SK-N-SH treated with all-trans-retinoic acid at 6 μM for 48 hours (cell line): ENCODE data around the gene ANKRD11.

ENCODE experiments used
- ATAC-seq: fragments of 200-7000 bp; cut with Tn5 transposase; 3 replicates; pipeline ENCODE4 v1.9.1; 2020; ENCODE audit warnings: mild to moderate bottlenecking, moderate library complexity
- ARNTL ChIP-seq: fragments of 450-650 bp; formaldehyde crosslinking; IDR thresholded peaks from 2 replicates; pipeline ENCODE4 v1.5.0; 2020; ENCODE audit warnings: low read depth, mild to moderate bottlenecking, moderate library complexity, borderline replicate concordance
- BACH2 ChIP-seq: fragments of 250-450 bp; sonication (Bioruptor Pico); IDR thresholded peaks from 2 replicates; pipeline ENCODE4 v1.9.0; 2021; ENCODE audit warnings: mild to moderate bottlenecking, borderline replicate concordance
- CSDC2 ChIP-seq: fragments of 250-450 bp; sonication (Bioruptor Pico); IDR thresholded peaks from 2 replicates; pipeline ENCODE4 v1.5.0; 2020; ENCODE audit warnings: mild to moderate bottlenecking, moderate library complexity
- CSRNP3 ChIP-seq: fragments of 250-450 bp; sonication (Bioruptor Pico); IDR thresholded peaks from 2 replicates; pipeline ENCODE4 v1.5.1; 2021; ENCODE audit warnings: mild to moderate bottlenecking, moderate library complexity
- ESRRG ChIP-seq: fragments of 250-450 bp; sonication (Bioruptor Pico); IDR thresholded peaks from 2 replicates; pipeline ENCODE4 v1.6.1; 2021; ENCODE audit warnings: mild to moderate bottlenecking
- GLIS3 ChIP-seq: fragments of 250-450 bp; sonication (Bioruptor Pico); IDR thresholded peaks from 2 replicates; pipeline ENCODE4 v1.5.0; 2020; ENCODE audit warnings: mild to moderate bottlenecking, moderate library complexity
- ISL1 ChIP-seq: fragments of 250-450 bp; sonication (Bioruptor Pico); IDR thresholded peaks from 2 replicates; pipeline ENCODE4 v2.1.2; 2022; ENCODE audit warnings: mild to moderate bottlenecking, moderate library complexity
- OSR1 ChIP-seq: fragments of 250-450 bp; sonication (Bioruptor Pico); IDR thresholded peaks from 2 replicates; pipeline ENCODE4 v1.8.0; 2022; ENCODE audit warnings: moderate library complexity, mild to moderate bottlenecking, inconsistent platforms
- PATZ1 ChIP-seq: fragments of 250-450 bp; sonication (Bioruptor Pico); IDR thresholded peaks from 2 replicates; pipeline ENCODE4 v1.8.0; 2020; ENCODE audit warnings: mild to moderate bottlenecking, moderate library complexity, borderline replicate concordance
- POU6F1 ChIP-seq: fragments of 250-450 bp; sonication (Bioruptor Pico); IDR thresholded peaks from 2 replicates; pipeline ENCODE4 v1.8.0; 2021; ENCODE audit warnings: low read depth, mild to moderate bottlenecking, moderate library complexity, borderline replicate concordance
- PPARA ChIP-seq: fragments of 250-450 bp; sonication (Bioruptor Pico); IDR thresholded peaks from 2 replicates; pipeline ENCODE4 v1.5.0; 2020; ENCODE audit warnings: mild to moderate bottlenecking, borderline replicate concordance
- RARB ChIP-seq: fragments of 250-450 bp; sonication (Bioruptor Pico); IDR thresholded peaks from 2 replicates; pipeline ENCODE4 v1.8.0; 2021; ENCODE audit warnings: mild to moderate bottlenecking, moderate library complexity
- SNAI2 ChIP-seq: fragments of 250-450 bp; sonication (Bioruptor Pico); IDR thresholded peaks from 2 replicates; pipeline ENCODE4 v1.5.0; 2020; ENCODE audit warnings: mild to moderate bottlenecking, moderate library complexity
- TCF4 ChIP-seq: fragments of 250-450 bp; sonication (Bioruptor Pico); IDR thresholded peaks from 2 replicates; pipeline ENCODE4 v1.8.0; 2021; ENCODE audit warnings: mild to moderate bottlenecking, moderate library complexity, borderline replicate concordance
- TOX ChIP-seq: fragments of 250-450 bp; sonication (Bioruptor Pico); IDR thresholded peaks from 2 replicates; pipeline ENCODE4 v1.8.0; 2021; ENCODE audit warnings: mild to moderate bottlenecking, moderate library complexity, borderline replicate concordance
- ZC3H10 ChIP-seq: fragments of 250-450 bp; sonication (Bioruptor Pico); IDR thresholded peaks from 2 replicates; pipeline ENCODE4 v1.5.1; 2021; ENCODE audit warnings: mild to moderate bottlenecking, moderate library complexity
- ZFP3 ChIP-seq: fragments of 250-450 bp; sonication (Bioruptor Pico); IDR thresholded peaks from 2 replicates; pipeline ENCODE4 v1.5.0; 2020; ENCODE audit warnings: mild to moderate bottlenecking, moderate library complexity
- ZFP30 ChIP-seq: fragments of 450-650 bp; formaldehyde crosslinking; IDR thresholded peaks from 2 replicates; pipeline ENCODE4 v1.5.0; 2022; ENCODE audit warnings: mild to moderate bottlenecking, moderate library complexity
- ZNF70 ChIP-seq: fragments of 450-650 bp; formaldehyde crosslinking; IDR thresholded peaks from 2 replicates; pipeline ENCODE4 v1.5.0; 2020; ENCODE audit warnings: mild to moderate bottlenecking, moderate library complexity
- ZNF8 ChIP-seq: fragments of 450-650 bp; formaldehyde crosslinking; IDR thresholded peaks from 2 replicates; pipeline ENCODE4 v1.5.0; 2020; ENCODE audit warnings: mild to moderate bottlenecking, moderate library complexity
- TF ChIP-seq, protein P1 (sequence below): fragments of 250-450 bp; sonication (Bioruptor Pico); IDR thresholded peaks from 2 replicates; pipeline ENCODE4 v1.5.1; 2020; ENCODE audit warnings: low read depth, mild to moderate bottlenecking, moderate library complexity

ANKRD11 gene

DNA sequence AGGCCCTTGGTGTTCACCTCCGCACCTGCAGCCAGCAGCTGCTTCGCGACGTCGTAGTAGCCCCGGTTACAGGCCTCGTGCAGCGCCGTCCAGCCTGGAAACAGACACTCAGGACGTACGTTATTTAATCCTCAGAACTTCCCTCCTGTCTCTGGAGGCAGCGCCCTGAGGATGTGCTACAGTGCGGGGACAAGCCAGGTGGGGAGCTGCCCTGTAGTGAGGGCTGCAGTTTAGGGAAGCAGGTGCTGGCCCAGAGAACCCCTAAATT is 201.8 kb downstream of the ANKRD11 start:
- no peak for TF ChIP-seq ZNF8
- no peak for TF ChIP-seq PPARA
- no peak for TF ChIP-seq TCF4 (CRISPR knock-in tag)
- no peak for ATAC-seq

DNA sequence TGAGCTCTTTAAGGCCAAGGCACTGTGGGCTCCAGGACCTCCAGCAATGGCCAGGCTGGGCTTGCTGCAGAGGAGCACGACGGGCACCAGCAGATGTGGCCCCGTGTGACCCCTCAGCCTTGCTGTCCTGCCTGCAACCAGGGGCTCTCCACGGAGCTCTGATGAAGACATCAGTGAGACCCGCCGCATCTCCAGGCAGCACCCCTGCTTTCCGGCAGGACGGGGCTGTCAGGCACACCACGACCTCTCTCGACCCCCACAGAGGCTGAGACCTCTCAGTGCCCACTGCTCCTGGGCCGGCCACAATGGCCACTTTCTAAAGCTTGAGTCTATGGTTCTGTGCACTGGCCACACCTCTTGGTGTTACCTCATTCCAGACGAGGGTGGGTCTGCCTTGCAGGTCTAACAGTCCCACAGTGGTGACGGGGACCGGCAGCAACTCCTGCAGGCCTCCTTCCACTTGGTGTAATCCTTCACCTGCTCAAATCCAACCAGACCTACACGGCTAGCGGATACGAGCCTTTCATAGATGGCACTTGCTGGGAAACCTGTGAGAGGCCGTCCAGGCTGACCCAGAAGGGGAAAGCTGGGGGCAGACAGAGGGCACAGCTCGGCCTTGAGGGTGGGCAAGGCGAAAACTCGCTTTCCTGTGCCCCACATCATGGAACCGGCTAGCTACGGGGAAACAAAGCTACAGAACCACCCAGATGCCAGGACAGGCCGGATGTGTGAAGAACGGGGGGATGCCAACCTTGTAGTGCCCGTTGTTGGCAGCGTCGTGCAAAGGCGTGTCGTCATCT is 202.4 kb downstream of the ANKRD11 start:
- ATAC-seq = no peak
- TF ChIP-seq SNAI2 = no peak
- TF ChIP-seq TCF4 (CRISPR knock-in tag) = no peak
- TF ChIP-seq ZNF8 = no peak
- TF ChIP-seq BACH2 = no peak
- TF ChIP-seq RARB (CRISPR knock-in tag) = no peak
- TF ChIP-seq ARNTL (CRISPR knock-in tag) = no peak

GRCh38 chr16:89286096-89286495 is 204.3 kb downstream of the ANKRD11 start:
- TF ChIP-seq ZFP3 (no peak), PPARA (no peak), ZNF70 (CRISPR knock-in tag) (no peak), SNAI2 (no peak), ZFP30 (CRISPR knock-in tag) (no peak), POU6F1 (CRISPR knock-in tag) (no peak), ZC3H10 (CRISPR knock-in tag) (no peak), CSRNP3 (CRISPR knock-in tag) (no peak), OSR1 (CRISPR knock-in tag) (no peak), ISL1 (no peak)
- TF ChIP-seq, protein P1, sequence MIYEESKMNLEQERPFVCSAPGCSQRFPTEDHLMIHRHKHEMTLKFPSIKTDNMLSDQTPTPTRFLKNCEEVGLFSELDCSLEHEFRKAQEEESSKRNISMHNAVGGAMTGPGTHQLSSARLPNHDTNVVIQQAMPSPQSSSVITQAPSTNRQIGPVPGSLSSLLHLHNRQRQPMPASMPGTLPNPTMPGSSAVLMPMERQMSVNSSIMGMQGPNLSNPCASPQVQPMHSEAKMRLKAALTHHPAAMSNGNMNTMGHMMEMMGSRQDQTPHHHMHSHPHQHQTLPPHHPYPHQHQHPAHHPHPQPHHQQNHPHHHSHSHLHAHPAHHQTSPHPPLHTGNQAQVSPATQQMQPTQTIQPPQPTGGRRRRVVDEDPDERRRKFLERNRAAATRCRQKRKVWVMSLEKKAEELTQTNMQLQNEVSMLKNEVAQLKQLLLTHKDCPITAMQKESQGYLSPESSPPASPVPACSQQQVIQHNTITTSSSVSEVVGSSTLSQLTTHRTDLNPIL (CRISPR knock-in tag) = no peak
- TF ChIP-seq, all 23 proteins: peak for 0
- no peak for ATAC-seq

DNA sequence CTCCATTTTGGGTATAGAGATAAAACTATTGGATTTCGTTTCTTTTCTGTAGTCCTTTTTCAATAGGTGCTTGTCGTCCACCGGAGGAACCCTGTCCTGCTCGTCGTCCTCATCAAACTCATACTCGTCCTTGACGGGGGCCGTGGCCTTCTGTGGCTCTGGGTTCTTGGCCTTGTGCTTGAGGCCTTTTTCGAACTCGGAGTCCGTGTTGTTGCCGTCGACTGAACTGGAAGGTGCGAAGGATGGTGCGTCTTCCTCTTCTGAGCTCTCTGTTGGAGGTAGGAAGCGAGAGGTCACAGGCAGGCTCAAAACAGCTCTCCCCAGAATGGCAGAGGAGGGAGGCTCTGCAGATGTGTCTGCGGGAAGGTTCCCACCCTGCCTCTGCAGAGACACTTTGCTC is 205.0 kb downstream of the ANKRD11 start:
- TF ChIP-seq ARNTL (CRISPR knock-in tag) (no peak), TCF4 (CRISPR knock-in tag) (no peak), ZFP30 (CRISPR knock-in tag) (no peak), CSDC2 (CRISPR knock-in tag) (no peak), PATZ1 (CRISPR knock-in tag) (no peak), ZFP3 (no peak), GLIS3 (CRISPR knock-in tag) (no peak), ESRRG (CRISPR knock-in tag) (no peak), CSRNP3 (CRISPR knock-in tag) (no peak), ZC3H10 (CRISPR knock-in tag) (no peak), ZNF8 (no peak), OSR1 (CRISPR knock-in tag) (no peak), POU6F1 (CRISPR knock-in tag) (no peak), PPARA (no peak), SNAI2 (no peak), BACH2 (no peak), ISL1 (no peak), RARB (CRISPR knock-in tag) (no peak), TOX (no peak)
- TF ChIP-seq, protein P1 (CRISPR knock-in tag) = no peak
- ATAC-seq = no peak
